ENCODE measurements around the gene TRAPPC2.
A peak's percentile ranks its signal among the peaks of the same experiment; 100 is the strongest.
"Not testable (repeated sequence)": the region's sequence is repeated elsewhere in the genome, so short reads cannot be mapped to it uniquely, and the experiment has no call there.

TRAPPC2 gene

DNA sequence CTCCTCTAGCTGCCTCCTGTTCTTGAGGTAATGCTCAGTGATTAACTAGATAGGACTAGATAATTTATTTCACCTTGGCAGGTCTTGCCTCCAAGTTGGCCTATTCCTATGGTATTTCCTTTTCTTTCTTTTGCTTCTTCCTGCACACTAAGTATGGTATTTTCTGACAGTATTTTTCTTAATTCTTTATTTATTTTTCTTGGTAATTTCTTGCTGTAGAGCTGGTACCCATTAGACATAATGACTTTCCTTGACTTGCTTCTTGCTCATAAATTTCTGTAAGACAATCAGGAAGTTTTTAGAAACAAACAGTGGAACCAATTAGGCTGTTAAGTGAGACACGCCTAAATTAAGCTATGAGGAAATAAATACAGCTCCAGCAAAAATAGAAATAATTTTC is 36.0 kb downstream of the TRAPPC2 start:
- no peak for DNase-seq (ENCODE audit: low read depth)

DNA sequence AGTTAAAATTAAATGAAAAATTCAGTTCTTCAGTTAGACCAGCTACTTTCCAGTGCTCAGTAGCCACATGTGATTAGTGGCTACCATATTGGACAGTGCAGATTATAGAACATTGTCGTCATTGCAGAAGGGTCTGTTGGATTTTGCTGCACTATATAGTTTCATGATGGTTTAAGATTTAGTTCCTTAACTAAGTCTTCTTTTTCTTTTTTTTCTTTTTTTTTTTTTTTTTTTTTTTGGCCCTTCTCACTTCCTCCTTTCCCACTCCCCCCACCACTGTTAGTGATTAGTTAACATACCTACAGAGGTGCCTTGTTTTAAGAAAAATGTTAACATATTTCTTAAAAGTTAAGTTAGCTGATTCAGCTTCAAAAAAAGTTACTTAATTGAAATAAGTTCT is 36.4 kb downstream of the TRAPPC2 start:
- DNase-seq (ENCODE audit: low read depth) = no peak

GRCh38 chrX:13697455-13697854 is 37.0 kb downstream of the TRAPPC2 start:
- no peak for DNase-seq (ENCODE audit: low read depth)

GRCh38 chrX:13695601-13696115 is 38.8 kb downstream of the TRAPPC2 start:
- no peak for DNase-seq (ENCODE audit: low read depth)

DNA sequence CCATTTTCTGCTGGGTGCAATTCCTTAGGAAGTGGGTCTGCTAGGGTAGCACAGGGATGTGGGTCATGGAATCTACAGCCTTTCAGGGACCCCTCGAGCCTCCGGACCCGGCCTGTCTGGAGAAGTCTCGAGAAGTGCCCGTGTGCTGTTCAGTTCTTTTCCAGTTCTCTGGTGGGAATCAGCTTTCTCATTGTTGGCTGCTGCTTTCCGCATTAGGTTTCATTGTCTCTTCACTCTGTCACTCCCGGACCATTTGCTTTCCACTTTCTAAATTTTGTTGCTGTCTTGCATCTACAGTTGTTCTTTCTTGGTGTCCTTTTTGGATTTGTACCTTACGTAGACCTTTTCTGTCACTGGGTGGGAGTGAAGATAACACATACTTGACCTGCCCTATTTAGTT is 39.4 kb downstream of the TRAPPC2 start:
- DNase-seq (ENCODE audit: low read depth) = no peak

- no peak for DNase-seq (ENCODE audit: low read depth)
Observed at GRCh38 chrX:13694359-13694758, 40.1 kb downstream of the TRAPPC2 start.

GRCh38 chrX:13693341-13693961 is 41.0 kb downstream of the TRAPPC2 start:
- no peak for DNase-seq (ENCODE audit: low read depth)

- DNase-seq (ENCODE audit: low read depth) = no peak
Observed at GRCh38 chrX:13692771-13693231, 41.6 kb downstream of the TRAPPC2 start.

DNA sequence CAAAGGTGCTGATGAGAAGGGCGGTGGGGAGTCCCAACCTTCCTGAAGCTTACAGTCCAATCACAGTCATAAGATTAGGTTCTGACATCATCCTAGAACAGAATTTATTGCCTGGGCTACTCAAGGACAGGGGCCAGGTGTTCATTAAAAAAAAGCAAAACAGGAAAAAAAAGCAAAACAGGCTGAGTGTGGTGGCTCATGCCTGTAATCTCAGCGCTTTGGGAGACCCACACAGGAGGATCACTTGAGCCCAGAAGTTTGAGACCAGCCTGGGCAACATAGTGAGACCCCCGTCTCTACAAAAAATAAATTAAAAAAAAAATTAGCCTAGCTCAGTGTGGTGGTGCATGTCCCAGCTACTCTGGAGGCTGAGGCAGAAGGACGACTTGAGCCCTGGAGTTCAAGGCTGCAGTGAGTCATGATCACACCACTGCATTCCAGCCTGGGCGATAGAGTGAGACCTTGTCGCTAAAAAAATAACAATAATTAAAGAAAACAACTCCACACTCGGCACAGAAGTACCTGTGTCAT is 42.5 kb downstream of the TRAPPC2 start:
- DNase-seq (ENCODE audit: low read depth) = no peak

DNA sequence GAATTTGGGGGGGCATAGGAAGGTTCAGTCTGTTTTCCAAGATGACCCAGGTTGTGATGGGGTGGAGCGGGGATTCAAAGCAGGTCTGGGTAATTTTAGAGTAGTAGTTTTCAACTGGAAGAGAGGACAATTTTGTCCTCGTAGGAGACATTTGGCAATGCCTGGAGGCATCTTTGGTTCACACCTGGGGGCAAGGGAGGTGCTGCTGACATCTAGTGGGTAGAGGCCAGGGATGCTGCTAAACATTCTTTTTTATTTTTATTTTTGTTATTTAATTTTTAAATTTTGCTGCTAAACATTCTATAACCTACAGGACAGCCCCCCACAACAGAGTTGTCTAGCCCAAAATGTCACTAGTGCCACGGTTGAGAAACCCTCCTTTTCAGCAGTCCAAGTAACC is 43.6 kb downstream of the TRAPPC2 start:
- no peak for DNase-seq (ENCODE audit: low read depth)

GRCh38 chrX:13689741-13690211 is 44.6 kb downstream of the TRAPPC2 start:
- no peak for DNase-seq (ENCODE audit: low read depth)

DNA sequence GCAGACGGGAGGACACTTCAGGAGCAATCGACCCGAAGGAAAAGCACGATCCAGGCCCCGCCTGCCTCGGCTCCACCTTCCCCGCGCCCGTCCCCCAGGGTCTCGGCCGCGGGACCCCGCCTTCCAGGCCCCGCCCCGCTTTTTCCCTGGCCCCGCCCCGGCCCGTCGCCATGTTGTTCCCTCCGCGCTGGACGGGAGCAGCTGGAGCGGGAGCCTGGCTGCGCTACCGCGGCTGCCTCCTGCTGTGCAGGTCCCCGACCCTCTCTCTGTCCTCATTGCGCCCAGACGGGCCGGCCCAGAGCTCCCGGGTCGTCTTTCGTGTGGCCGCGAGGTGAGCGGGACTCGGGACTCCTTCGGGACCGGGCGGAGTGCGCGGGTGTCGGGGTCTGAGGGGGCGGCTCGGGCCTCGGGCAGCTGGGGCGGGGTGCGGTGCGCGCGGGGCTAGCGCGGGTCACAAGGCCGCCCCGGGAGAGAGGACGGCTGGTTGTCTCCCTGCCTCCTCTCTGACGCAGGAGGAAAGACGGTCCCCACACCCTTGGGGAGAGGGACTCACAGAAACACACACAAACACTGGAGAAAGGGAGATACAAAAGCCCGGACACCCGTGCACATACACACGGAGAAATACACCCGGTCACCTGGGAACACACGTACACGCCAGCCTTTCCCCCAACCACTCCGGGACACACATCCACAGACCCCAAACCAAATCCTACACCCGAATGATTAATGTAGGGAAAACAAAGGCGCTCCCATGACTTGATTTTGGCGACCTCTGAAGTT is 45.3 kb downstream of the TRAPPC2 start, which contains the start of gene RAB9A:
Gene RAB9A (plus strand): TSS at position 171 of the 783 bp plus-strand sequence. CDS start 19,619 bp downstream, outside the sequence.
- peak; percentile 72 for DNase-seq (ENCODE audit: low read depth)

DNA sequence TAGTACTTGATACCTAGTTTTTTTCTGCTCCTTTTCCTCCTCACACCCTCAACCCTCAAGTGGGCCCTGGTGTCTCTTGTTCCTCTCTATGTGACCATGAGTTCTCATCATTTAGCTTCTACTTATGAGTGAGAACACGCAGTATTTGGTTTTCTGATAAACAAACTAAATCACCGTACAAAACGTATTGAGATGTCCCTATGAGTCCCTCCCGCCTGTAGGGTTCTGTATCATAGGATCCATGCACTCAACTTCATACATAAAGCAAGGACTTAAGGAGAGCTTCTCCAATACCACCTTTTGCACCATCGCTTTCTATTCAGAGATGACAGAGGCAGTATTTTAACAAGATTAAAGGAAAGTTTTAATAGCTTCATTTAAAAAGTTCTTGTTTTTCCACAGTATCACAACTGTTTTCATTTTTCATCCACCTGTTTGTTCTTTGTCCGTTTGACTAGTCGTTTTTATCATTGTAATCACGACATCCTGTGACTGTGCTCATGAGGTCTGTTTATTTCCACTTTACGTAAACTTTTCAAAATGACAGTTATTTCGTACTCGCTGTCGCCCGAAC is 45.9 kb downstream of the TRAPPC2 start:
- no peak for DNase-seq (ENCODE audit: low read depth)

- no peak for DNase-seq (ENCODE audit: low read depth)
Observed at GRCh38 chrX:13687203-13687602, 47.2 kb downstream of the TRAPPC2 start.

- DNase-seq (ENCODE audit: low read depth) = no peak
Observed at GRCh38 chrX:13685126-13685763, 49.2 kb downstream of the TRAPPC2 start.

GRCh38 chrX:13684361-13684760 is 50.1 kb downstream of the TRAPPC2 start:
- DNase-seq (ENCODE audit: low read depth) = no peak

DNA sequence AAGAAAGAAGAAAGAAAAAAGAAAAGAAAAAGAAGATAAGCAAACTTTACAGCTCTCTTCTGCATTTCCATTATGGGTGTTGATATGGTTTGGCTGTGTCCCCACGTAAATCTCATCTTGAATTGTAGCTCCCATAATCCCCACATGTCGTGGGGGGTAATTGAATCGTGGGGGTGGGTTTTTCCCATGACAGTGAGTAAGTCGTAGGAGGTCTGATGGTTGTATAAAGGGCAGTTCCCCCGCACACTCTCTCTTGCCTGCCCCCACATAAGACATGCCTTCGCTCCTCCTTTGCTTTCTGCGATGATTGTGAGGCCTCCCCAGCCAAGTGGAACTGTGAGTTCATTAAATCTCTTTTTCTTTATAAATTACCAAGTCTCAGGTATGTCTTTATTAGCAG is 52.8 kb downstream of the TRAPPC2 start:
- no peak for DNase-seq (ENCODE audit: low read depth)

DNA sequence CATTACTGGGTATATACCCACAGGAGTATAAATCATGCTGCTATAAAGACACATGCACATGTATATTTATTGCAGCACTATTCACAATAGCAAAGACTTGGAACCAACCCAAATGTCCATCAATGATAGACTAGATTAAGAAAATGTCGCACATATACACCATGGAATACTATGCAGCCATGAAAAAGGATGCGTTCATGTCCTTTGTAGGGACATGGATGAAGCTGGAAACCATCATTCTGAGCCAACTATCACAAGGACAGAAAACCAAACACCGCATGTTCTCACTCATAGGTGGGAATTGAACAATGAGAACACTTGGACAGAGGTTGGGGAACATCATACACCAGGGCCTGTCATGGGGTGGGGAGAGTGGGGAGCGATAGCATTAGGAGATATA is 54.7 kb downstream of the TRAPPC2 start:
- not testable (repeated sequence) for DNase-seq (ENCODE audit: low read depth)

DNA sequence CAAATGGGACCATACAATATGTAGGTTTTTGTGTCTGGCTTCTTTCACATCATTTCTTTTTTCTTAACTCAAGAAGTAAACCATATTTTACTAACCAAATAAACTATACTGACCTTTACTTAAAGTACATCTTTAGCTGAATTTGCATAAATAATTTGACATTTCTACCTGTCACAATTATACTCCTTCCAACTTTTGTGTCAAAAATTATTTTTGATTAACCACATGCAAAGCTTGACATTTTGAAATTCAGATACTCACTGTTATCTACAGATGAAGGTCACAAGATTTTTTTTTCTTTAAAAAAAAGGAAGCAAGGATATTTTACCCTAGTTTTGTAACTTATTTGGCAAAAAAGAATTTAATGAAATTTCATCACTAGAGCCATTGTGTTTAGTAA is 57.5 kb downstream of the TRAPPC2 start:
- DNase-seq (ENCODE audit: low read depth) = no peak

GRCh38 chrX:13673016-13673415 is 61.4 kb downstream of the TRAPPC2 start:
- DNase-seq (ENCODE audit: low read depth) = no peak

GRCh38 chrX:13670197-13670596 is 64.2 kb downstream of the TRAPPC2 start:
- no peak for DNase-seq (ENCODE audit: low read depth)

DNA sequence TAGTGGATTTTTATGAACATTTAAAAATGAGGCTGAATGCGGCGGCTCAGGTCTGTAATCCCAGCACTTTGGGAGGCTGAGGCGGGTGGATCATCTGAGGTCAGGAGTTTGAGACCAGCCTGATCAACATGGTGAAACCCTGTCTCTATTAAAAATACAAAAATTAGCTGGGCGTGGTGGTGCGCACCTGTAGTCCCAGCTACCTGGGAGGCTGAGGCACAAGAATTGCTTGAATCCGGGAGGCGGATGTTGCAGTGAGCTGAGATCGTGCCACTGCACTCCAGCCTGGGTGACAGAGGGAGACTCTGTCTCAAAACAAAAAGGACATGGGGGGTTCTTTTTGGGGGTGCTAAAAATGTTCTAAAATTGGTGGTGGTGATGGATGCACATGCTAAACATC is 64.7 kb downstream of the TRAPPC2 start:
- not testable (repeated sequence) for DNase-seq (ENCODE audit: low read depth)
